ENCODE results near the gene CREB1.

CREB1 gene

GRCh38 chr2:207504513-207505170 is 25.1 kb upstream of the CREB1 start:
- no peak for TF ChIP-seq CTCF (IDR thresholded peaks at IDR 0.05; ENCODE audit: extremely low read depth, missing control alignments)

GRCh38 chr2:207505171-207505570 is 24.6 kb upstream of the CREB1 start:
- no peak for DNase-seq (ENCODE audit: low spot score)
- TF ChIP-seq CTCF (IDR thresholded peaks at IDR 0.05; ENCODE audit: extremely low read depth, missing control alignments): no peak

More at GRCh38 chr2:207504513-207505170, 25.1 kb upstream of the CREB1 start:
- DNase-seq (ENCODE audit: low spot score): no peak

GRCh38 chr2:207505728-207506127 is 24.0 kb upstream of the CREB1 start:
- no peak for TF ChIP-seq CTCF (IDR thresholded peaks at IDR 0.05; ENCODE audit: extremely low read depth, missing control alignments)
- DNase-seq (ENCODE audit: low spot score): no peak

- TF ChIP-seq CTCF (IDR thresholded peaks at IDR 0.05; ENCODE audit: extremely low read depth, missing control alignments): no peak
- DNase-seq (ENCODE audit: low spot score): no peak
These were observed 23.3 kb upstream of the CREB1 start for GRCh38 chr2:207506426-207506825.

- DNase-seq (ENCODE audit: low spot score): no peak
These were observed 19.6 kb upstream of the CREB1 start for GRCh38 chr2:207510148-207510547.

GRCh38 chr2:207511851-207512250 is 17.9 kb upstream of the CREB1 start:
- no peak for TF ChIP-seq CTCF (IDR thresholded peaks at IDR 0.05; ENCODE audit: extremely low read depth, missing control alignments)
- no peak for DNase-seq (ENCODE audit: low spot score)

More at GRCh38 chr2:207510148-207510547, 19.6 kb upstream of the CREB1 start:
- TF ChIP-seq CTCF (IDR thresholded peaks at IDR 0.05; ENCODE audit: extremely low read depth, missing control alignments): no peak

- no peak for DNase-seq (ENCODE audit: low spot score)
- TF ChIP-seq CTCF (IDR thresholded peaks at IDR 0.05; ENCODE audit: extremely low read depth, missing control alignments): no peak
These were observed 17.4 kb upstream of the CREB1 start for GRCh38 chr2:207512356-207512755.

Measured in GM20000 (cell line).